HG02678 (cell line): ENCODE results near the gene CAMTA1.
A peak's percentile ranks its signal among the peaks of the same experiment; 100 is the strongest.

Source experiments
- ATAC-seq: cut with Tn5 transposase; IDR thresholded peaks from one replicate; pipeline ENCODE4 v1.9.1; 2021; ENCODE audit warnings: mild to moderate bottlenecking, moderate library complexity; ENCODE audit not compliant: unreplicated experiment

Gene CAMTA1

DNA sequence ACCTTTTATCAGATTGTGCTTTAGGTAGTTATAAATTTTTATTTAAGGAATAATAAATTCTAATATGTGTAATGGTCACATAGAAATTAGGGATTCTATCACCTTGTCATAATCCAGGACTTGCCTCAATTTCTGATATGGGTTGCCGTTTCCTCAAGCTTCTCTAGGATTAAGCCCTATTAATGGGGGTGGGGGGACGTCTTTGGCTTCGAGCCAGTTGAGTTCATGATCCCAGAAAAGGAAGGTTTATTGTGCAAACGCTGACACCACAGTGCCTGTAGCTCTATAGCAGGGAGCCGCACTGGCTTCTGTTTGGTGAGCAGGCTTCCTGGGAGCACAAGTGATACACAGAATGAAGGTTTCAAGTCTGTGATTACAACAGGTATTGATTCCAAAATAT lies 963.9 kb downstream of the CAMTA1 start:
- ATAC-seq = no peak

DNA sequence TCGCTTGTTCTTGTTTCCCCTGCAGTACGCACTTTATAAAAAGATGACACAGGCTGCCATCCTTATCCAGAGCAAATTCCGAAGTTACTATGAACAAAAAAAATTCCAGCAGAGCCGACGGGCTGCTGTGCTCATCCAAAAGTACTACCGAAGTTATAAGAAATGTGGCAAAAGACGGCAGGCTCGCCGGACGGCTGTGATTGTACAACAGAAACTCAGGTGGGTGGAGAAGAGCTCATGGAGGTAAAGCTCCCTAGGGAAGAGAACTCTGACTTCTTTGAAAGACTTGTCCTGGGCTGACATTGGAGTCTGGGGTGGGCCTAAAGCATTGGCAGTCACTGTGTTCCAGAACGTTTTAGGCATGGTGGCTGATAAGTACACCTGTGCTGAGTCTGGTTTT lies 965.9 kb downstream of the CAMTA1 start:
- no peak for ATAC-seq

GRCh38 chr1:7752512-7753417 lies 967.5 kb downstream of the CAMTA1 start:
- ATAC-seq = no peak

DNA sequence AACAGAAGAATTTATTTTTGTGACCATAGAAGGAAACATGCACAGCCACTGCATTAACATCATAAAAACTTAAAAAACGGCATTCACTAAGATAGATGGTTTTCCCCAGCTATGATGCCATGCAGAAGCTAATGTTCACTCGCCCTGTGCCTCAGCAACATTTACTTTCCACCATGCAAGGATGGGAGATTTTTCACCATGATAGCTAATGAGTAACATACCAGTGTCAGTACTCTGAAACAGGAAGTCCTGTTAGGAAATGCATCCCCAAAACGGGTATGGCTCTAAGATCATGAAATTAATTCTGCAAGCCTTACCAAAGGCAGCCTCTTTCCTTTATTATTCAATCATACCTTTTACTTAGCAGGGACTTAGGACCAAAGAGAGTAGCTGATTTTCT lies 968.4 kb downstream of the CAMTA1 start:
- ATAC-seq = no peak

DNA sequence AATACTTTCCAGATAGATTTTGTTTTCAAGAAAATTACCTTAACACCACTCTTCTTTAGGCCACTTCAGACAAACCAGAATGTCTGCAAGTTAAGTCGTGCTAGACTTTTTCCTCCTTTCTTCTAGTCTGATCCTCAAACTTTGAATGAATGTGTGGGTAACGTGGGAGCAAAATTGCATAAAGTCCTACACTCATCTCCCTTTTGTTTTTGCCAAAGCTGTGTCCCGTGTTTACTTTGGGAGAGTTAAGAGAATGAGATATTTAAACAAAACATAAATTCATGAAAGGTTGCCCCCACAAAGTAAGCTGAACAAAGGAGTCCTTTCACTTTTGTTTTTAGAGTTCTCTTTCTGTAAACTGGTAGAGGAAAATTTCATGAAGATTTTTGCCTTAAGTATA lies 969.0 kb downstream of the CAMTA1 start:
- ATAC-seq = no peak

GRCh38 chr1:7755448-7755847 lies 970.2 kb downstream of the CAMTA1 start:
- no peak for ATAC-seq

DNA sequence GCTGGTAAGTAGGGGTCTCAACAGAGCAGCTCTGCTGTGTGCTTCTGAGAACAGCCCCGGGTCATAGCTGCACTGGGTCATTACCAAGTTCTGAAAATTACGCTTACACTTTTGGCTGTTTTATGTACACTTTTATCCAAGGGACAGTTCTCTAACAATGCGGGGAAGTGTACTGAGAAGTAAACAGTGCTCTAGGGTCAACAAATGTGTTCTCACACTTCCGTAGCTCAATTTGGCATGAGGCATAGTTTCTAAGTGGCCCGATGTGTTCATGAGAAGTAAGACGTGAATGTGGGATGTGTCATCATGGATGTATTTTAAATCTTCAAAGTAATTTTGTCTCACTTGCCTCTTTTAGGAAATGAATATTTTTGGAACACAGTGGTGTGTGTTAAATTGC lies 975.0 kb downstream of the CAMTA1 start:
- ATAC-seq = no peak

DNA sequence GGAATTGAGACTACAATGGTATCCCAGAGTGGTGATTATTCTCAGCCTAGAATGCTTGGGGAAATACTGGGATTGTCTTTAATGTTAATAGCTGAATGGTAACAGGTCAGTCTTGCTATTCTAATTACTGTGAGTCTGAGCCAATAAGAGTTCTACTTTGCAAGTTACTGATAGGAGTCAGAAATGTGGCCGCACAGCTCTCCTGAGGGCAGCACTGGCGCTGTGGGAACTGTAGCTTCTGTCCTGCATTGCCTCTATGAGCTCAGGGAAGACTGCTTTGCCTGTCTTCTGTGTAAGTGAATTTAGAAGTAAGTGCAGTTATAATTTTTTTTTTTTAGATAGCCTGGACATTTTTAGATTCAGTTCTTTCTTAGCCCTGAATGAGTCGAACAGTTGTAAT lies 975.8 kb downstream of the CAMTA1 start:
- no peak for ATAC-seq

- no peak for ATAC-seq
Measured at GRCh38 chr1:7767176-7767575, 981.9 kb downstream of the CAMTA1 start.

DNA sequence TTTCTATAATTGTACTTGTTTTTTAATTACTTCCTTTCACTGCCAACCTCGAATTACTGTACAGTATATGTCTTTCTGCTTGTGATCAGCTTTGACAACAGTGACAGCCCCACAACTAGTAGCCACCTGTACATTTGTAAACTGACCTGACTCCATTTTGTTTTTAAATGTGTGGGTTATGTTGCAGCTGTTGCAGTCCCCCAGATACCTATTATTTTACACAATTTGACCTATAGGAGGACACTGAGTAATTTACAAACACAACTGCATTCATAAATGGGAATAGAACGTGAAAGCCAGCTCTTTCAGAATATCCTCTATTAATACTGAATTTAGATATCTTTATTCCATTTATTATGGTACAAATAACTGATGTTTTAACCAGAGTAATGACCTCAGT lies 983.3 kb downstream of the CAMTA1 start:
- no peak for ATAC-seq

- no peak for ATAC-seq
Measured at GRCh38 chr1:7769673-7770412, 984.6 kb downstream of the CAMTA1 start.

DNA sequence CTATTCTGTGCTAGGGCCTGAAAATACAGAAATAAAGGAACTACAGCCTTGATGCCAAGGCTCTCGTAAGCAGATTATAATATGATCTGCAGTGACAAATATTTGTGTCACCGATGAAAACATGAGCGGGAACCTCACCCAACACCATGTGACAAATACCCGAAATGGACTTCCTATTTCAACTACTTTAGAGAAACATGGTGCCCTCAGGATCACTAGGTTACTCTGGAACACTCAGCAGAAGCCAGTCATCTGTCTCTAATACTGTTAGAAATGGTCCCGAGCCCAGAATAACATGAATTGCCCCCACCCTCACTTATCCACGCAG lies 985.4 kb downstream of the CAMTA1 start:
- no peak for ATAC-seq

DNA sequence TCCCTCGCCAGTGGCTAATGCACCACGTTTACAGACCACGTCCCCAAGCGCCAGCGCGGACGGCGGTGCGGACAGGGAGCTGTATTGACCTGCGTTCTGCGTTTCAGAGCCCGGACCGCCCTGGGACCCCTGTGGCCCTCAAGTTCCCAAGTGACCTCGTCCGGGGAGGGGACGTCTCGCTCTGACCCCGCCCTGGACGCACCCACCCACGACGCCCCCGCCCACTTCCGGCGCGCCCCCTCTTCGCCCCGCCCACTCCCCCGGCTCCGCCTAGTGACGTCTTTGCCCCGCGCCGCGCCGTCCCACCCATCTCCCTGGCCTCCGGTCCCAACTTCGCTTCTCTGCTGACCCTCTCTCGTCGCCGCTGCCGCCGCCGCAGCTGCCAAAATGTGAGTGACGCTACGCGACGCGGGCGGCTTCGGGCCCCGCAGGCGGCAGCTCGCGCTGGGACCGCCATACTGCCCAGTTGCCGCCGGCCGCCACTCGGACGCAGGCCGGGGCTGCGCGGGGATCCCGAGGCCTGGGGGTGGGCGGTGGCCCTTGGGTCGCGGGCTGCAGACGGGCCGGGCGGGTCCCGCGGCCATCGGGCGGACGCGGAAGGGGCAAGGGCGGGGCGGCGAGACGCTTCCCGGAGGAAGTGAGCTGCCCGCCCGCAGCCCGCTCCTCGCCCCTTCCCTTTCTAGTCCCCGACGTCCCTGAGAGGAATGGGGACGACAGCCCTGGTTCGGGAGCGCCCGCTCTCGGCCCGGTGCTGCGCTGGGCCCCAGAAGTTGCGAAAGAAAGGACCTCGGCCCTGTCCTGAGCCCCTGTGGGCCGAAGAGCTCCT lies 986.0 kb downstream of the CAMTA1 start, which contains the start of gene VAMP3:
Gene VAMP3, plus strand, starts transcription at position 300 of the 826 bp plus-strand sequence. Its CDS starts 88 bp downstream, at position 388.
- peak; percentile 82 for ATAC-seq

DNA sequence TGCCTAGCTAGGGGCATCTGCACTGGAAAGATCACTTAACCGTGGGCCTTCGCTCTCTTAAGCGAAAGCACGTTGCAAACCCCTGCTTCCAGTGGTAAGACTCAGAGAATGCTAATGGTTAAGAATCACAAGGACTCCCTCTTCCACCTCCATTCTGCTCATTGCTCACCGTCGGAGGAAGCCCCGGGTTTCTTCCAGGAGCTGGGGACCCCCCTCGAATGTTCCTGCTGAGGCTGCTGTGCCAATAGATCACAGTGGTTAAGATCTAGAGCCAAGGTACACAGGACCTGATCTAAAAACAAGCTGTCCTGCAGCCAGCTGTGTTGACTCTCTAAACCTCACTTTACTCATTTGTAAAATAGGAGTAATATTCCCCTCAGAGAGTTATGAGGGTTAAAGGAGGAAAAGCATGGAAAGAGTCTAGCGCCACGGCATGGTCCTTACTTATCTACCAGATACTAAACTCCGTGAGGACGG lies 986.6 kb downstream of the CAMTA1 start:
- no peak for ATAC-seq

GRCh38 chr1:7777591-7777990 lies 992.3 kb downstream of the CAMTA1 start:
- ATAC-seq = no peak

- ATAC-seq = no peak
Measured at GRCh38 chr1:7778133-7778628, 992.9 kb downstream of the CAMTA1 start.

DNA sequence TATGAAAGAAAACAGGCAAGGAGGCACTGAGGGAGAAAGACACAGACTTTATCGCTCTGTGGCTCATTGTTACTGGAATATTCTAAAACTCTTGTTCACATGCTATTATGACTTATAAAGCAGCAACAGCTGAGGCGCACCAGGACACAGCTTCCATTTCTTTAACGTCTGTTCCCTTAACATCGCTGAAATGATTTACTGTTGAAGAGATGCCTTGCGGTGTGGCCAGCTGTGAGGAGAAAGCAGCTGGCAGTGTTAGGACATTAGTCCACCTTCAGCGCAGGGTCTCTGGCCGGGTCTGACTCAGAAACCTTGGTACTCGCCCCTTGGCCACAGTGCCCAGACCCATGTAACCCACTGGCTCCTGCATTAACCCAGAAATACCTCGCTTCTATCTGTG lies 995.7 kb downstream of the CAMTA1 start:
- ATAC-seq = no peak

GRCh38 chr1:7781501-7781900 lies 996.2 kb downstream of the CAMTA1 start:
- ATAC-seq = no peak

- no peak for ATAC-seq
Measured at GRCh38 chr1:7781923-7782495, 996.8 kb downstream of the CAMTA1 start.

GRCh38 chr1:7783178-7783711 lies 998.0 kb downstream of the CAMTA1 start:
- ATAC-seq = no peak
